ENCODE results near the gene FUT6.

FUT6 gene

GRCh38 chr19:5790559-5791520 is 48.7 kb downstream of the FUT6 start, which contains the start of gene DUS3L:
DUS3L (minus strand) TSS chr19:5791163; CDS start chr19:5791141, 22 bp downstream.
- TF ChIP-seq ZNF8 (CRISPR knock-in tag; IDR thresholded peaks at IDR 0.05) (peak; percentile 39; the same call in 1 of the 2 replicates), GLIS3 (CRISPR knock-in tag; IDR thresholded peaks at IDR 0.05) (0 out of 2 replicates have a peak, but pooled peaks have one; percentile 54), TSHZ2 (CRISPR knock-in tag; IDR thresholded peaks at IDR 0.05) (peak; percentile 36; the same call in 1 of the 2 replicates), PPARA (CRISPR knock-in tag; IDR thresholded peaks at IDR 0.05; ENCODE audit: borderline replicate concordance) (no peak), ARNTL (CRISPR knock-in tag; IDR thresholded peaks at IDR 0.05; ENCODE audit: borderline replicate concordance, low read depth) (no peak)
- ATAC-seq = peak; percentile 97

- TF ChIP-seq RARB (CRISPR knock-in tag; IDR thresholded peaks at IDR 0.05) (no peak), ESRRG (CRISPR knock-in tag; IDR thresholded peaks at IDR 0.05) (no peak), ARNTL (CRISPR knock-in tag; IDR thresholded peaks at IDR 0.05; ENCODE audit: borderline replicate concordance, low read depth) (no peak), TSHZ2 (CRISPR knock-in tag; IDR thresholded peaks at IDR 0.05) (no peak), CREB5 (CRISPR knock-in tag; IDR thresholded peaks at IDR 0.05; ENCODE audit: low read depth) (no peak), POU6F1 (CRISPR knock-in tag; IDR thresholded peaks at IDR 0.05; ENCODE audit: borderline replicate concordance, low read depth) (no peak), TCF4 (CRISPR knock-in tag; IDR thresholded peaks at IDR 0.05; ENCODE audit: borderline replicate concordance) (no peak)
- ATAC-seq = no peak
Observed at GRCh38 chr19:5789886-5790558, 49.5 kb downstream of the FUT6 start.

GRCh38 chr19:5789351-5789761 is 50.1 kb downstream of the FUT6 start:
- TF ChIP-seq CSDC2 (CRISPR knock-in tag; IDR thresholded peaks at IDR 0.05) (no peak), RARB (CRISPR knock-in tag; IDR thresholded peaks at IDR 0.05) (no peak), TSHZ2 (CRISPR knock-in tag; IDR thresholded peaks at IDR 0.05) (no peak), ZNF565 (CRISPR knock-in tag; conservative IDR thresholded peaks at IDR 0.05; ENCODE audit: low read depth) (no peak), GLIS3 (CRISPR knock-in tag; IDR thresholded peaks at IDR 0.05) (no peak), ISL1 (CRISPR knock-in tag; IDR thresholded peaks at IDR 0.05) (no peak), POU6F1 (CRISPR knock-in tag; IDR thresholded peaks at IDR 0.05; ENCODE audit: borderline replicate concordance, low read depth) (no peak), BACH2 (CRISPR knock-in tag; IDR thresholded peaks at IDR 0.05; ENCODE audit: borderline replicate concordance) (no peak), ESRRG (CRISPR knock-in tag; IDR thresholded peaks at IDR 0.05) (no peak), ZNF8 (CRISPR knock-in tag; IDR thresholded peaks at IDR 0.05) (no peak), SNAI2 (CRISPR knock-in tag; IDR thresholded peaks at IDR 0.05) (no peak)
- no peak for ATAC-seq
